Endothelial cell of hepatic sinusoid (primary cell): Measurements from ENCODE around the gene MRPS35.
"Not testable (repeated sequence)": the region's sequence is repeated elsewhere in the genome, so short reads cannot be mapped to it uniquely, and the experiment has no call there.

Experiments used
- in situ Hi-C: cut with HindIII; loops from 2 replicates; pipeline ENCODE4 v1.10.0; 2017; ENCODE audit warnings: low sequenced_read_pairs

The MRPS35 gene

GRCh38 chr12:27707216-27707615, 3.4 kb upstream of the MRPS35 start:
- in situ Hi-C loops: no loop called here

- in situ Hi-C loops: no loop called here
Observed at GRCh38 chr12:27709212-27709931, 1.3 kb upstream of the MRPS35 start.

- in situ Hi-C loops: no loop called here
Observed at GRCh38 chr12:27709932-27710591, 570 bp upstream of the MRPS35 start.

- in situ Hi-C loops: no loop called here
Observed at GRCh38 chr12:27711317-27711682, 668 bp downstream of the MRPS35 start.

GRCh38 chr12:27711967-27712366, 1.3 kb downstream of the MRPS35 start:
- in situ Hi-C loops: no loop called here

GRCh38 chr12:27723212-27723611, 12.6 kb downstream of the MRPS35 start:
- in situ Hi-C loops: no loop called here

- in situ Hi-C loops: loop anchor here (5.0 kb wide), 1 partner anchor 92 kb away; no protein-coding TSS in a partner anchor
Observed at GRCh38 chr12:27730097-27730588, 19.5 kb downstream of the MRPS35 start.

GRCh38 chr12:27732281-27732680, 21.6 kb downstream of the MRPS35 start:
- in situ Hi-C loops: loop anchor here (5.0 kb wide), 1 partner anchor 90 kb away; no protein-coding TSS in a partner anchor

GRCh38 chr12:27733052-27733656, 22.5 kb downstream of the MRPS35 start:
- in situ Hi-C loops: loop anchor here (5.0 kb wide), 1 partner anchor 89 kb away; no protein-coding TSS in a partner anchor

- in situ Hi-C loops: loop anchor here (5.0 kb wide), 1 partner anchor 89 kb away; no protein-coding TSS in a partner anchor
Observed at GRCh38 chr12:27733791-27734190, 23.2 kb downstream of the MRPS35 start.

GRCh38 chr12:27734321-27734720, 23.7 kb downstream of the MRPS35 start:
- in situ Hi-C loops: loop anchor here (5.0 kb wide), 1 partner anchor 88 kb away; no protein-coding TSS in a partner anchor

GRCh38 chr12:27743601-27744000, 33.0 kb downstream of the MRPS35 start:
- in situ Hi-C loops: no loop called here

GRCh38 chr12:27745734-27746133, 35.1 kb downstream of the MRPS35 start:
- in situ Hi-C loops: not testable (repeated sequence)

- in situ Hi-C loops: no loop called here
Observed at GRCh38 chr12:27747111-27747820, 36.6 kb downstream of the MRPS35 start.

GRCh38 chr12:27751386-27752047, 40.9 kb downstream of the MRPS35 start:
- in situ Hi-C loops: no loop called here

- in situ Hi-C loops: no loop called here
Observed at GRCh38 chr12:27754795-27755194, 44.2 kb downstream of the MRPS35 start.

- in situ Hi-C loops: no loop called here
Observed at GRCh38 chr12:27756670-27757195, 46.1 kb downstream of the MRPS35 start.

- in situ Hi-C loops: no loop called here
Observed at GRCh38 chr12:27762757-27763156, 52.1 kb downstream of the MRPS35 start.

GRCh38 chr12:27766587-27766986, 56.0 kb downstream of the MRPS35 start:
- in situ Hi-C loops: no loop called here

- in situ Hi-C loops: no loop called here
Observed at GRCh38 chr12:27769142-27769673, 58.6 kb downstream of the MRPS35 start.
